Heart left ventricle (tissue), 16 donors: ENCODE data around the gene MRPL48. TPM values are rescaled to one million over a fixed set of nuclear protein-coding genes. Genes with fewer than 3 reads are reported as not detected.

ENCODE experiments used
- ATAC-seq, 4 donors: fragments of 200-7000 bp; cut with Tn5 transposase; one replicate each; pipeline ENCODE4 v1.9.1; 2020 to 2022; ENCODE audit warnings: moderate library complexity in 4 of 4, mild to moderate bottlenecking in 3 of 4, moderate number of reproducible peaks in 1 of 4
- DNase-seq, 5 donors: peaks; one replicate each; pipeline ENCODE4 v3.0.0-alpha.2; 2020
- H3K27ac ChIP-seq, 12 donors: fragments of 200-600 bp; sonication (generic) in 4 of 12; one replicate each; pipeline versions ENCODE4 v1.5.0 to v1.8.0; 2016 to 2022; ENCODE audit warnings: mild to moderate bottlenecking in 2 of 12
- H3K27me3 ChIP-seq, 9 donors: fragments of 200-600 bp; sonication (generic) in 2 of 9; one replicate each; pipeline versions ENCODE4 v1.5.1 to v1.8.0; 2016 to 2022; ENCODE audit warnings: mild to moderate bottlenecking in 3 of 9
- H3K36me3 ChIP-seq, 9 donors: fragments of 200-600 bp; sonication (generic) in 2 of 9; one replicate each; pipeline versions ENCODE4 v1.5.0 to v1.8.0; 2018 to 2022; ENCODE audit warnings: mild to moderate bottlenecking in 2 of 9
- H3K4me1 ChIP-seq, 12 donors: fragments of 200-600 bp; sonication (generic) in 4 of 12; one replicate each; pipeline versions ENCODE4 v1.5.0 to v1.8.0; 2016 to 2022; ENCODE audit warnings: mild to moderate bottlenecking in 3 of 12
- H3K4me3 ChIP-seq, 12 donors: fragments of 200-600 bp; sonication (generic) in 4 of 12; one replicate each; pipeline versions ENCODE4 v1.5.0 to v1.8.0; 2017 to 2022; ENCODE audit warnings: mild to moderate bottlenecking in 9 of 12, moderate library complexity in 4 of 12
- H3K9me3 ChIP-seq, 12 donors: fragments of 200-600 bp; sonication (generic) in 4 of 12; one replicate each; pipeline versions ENCODE4 v1.5.0 to v1.8.0; 2016 to 2022; ENCODE audit warnings: mild to moderate bottlenecking in 1 of 12
- POLR2A ChIP-seq, 2 donors: fragments of 450-650 bp; IDR thresholded peaks; one replicate each; pipeline ENCODE4 v1.6.1; 2017; ENCODE audit warnings: antibody characterized with exemption in 2 of 2, mild to moderate bottlenecking in 2 of 2, moderate library complexity in 2 of 2
- WGBS, 4 donors: extraction: QIAGEN DNeasy Blood & Tissue Kit in 2 of 4; methylation state at CpG; one replicate each; pipeline versions ENCODE4 v1.1.5 to v1.1.7; 2013 to 2018; 5-methylcytosine and 5-hydroxymethylcytosine counted together
- intact Hi-C, 10 donors: fragments of 100-400 bp; cut with DNase I; formaldehyde crosslinking; loops; one replicate each; pipeline versions ENCODE4 v1.11.1 to v1.14.2; 2022
- polyA plus RNA-seq, 2 donors: library from polyadenylated mRNA; stranded (reverse); fragments of 200-250 nt; gene quantifications; one replicate each; pipeline ENCODE4 v1.2.3, GENCODE V29; 2013
- total RNA-seq, 9 donors: library from RNA; depleted of rRNA in 2 of 9; stranded (reverse); fragments of >200 nt in 2 of 9; fragmentation: NEBNext Ultra II Directional in 3 of 9; extraction: Animal tissue kit (Norgen Biotek cat#: 25700) in 3 of 9; gene quantifications; one replicate each; pipeline versions ENCODE4 v1.1.0 to v1.2.4, GENCODE V29; 2016 to 2023
- TF ChIP-seq, protein P1 (sequence below), 12 donors: fragments of 200-600 bp; sonication (generic) in 4 of 12; IDR thresholded peaks; one replicate each; pipeline versions ENCODE4 v1.5.0 to v1.8.0; 2018 to 2022; ENCODE audit warnings: antibody characterized with exemption in 12 of 12, mild to moderate bottlenecking in 5 of 12
- donor health status: ischemic (EF 13 %, LVEDD 7.1; RV severe dilation, severe dysfunction).
- donor health status: healthy with polysubstance abuse.
- donor health status: DM: no; HTN: yes; CAD: no.
- donor health status: DM: no; HTN: no; CAD: no.
- donor health status: ischemic (EF 25% LVEDD 6.9; RV normal size, moderate dysfunction).
- donor health status: ischemic (EF 25% LVEDD 5.7; RV mildly dilated, moderate dysfunction).
- donor health status: healthy.
- donor health status: DM: yes; HTN: yes; CAD: no.
- donor health status: ischemic (EF 35%, LVEDD 5.7; RV mildly dilated, moderate dysfunction).
- donor health status: nonischemic (EF 11% LVEDD 7.7; RV severe dilation, severe dysfunction).
- donor health status: DM: yes; HTN: yes; CAD: no.
- donor health status: PGD.
- donor health status: ischemic (EF 29% LVEDD 5.4; RV normal size, mild dysfunction).
- donor health status: nonischemic (EF 23%, LVEDD 6.1; RV moderate dilation, normal function).

The MRPL48 gene
- total and polyA plus RNA-seq, 11 donors = 21.0 to 47.7 (median 39.4) TPM

DNA sequence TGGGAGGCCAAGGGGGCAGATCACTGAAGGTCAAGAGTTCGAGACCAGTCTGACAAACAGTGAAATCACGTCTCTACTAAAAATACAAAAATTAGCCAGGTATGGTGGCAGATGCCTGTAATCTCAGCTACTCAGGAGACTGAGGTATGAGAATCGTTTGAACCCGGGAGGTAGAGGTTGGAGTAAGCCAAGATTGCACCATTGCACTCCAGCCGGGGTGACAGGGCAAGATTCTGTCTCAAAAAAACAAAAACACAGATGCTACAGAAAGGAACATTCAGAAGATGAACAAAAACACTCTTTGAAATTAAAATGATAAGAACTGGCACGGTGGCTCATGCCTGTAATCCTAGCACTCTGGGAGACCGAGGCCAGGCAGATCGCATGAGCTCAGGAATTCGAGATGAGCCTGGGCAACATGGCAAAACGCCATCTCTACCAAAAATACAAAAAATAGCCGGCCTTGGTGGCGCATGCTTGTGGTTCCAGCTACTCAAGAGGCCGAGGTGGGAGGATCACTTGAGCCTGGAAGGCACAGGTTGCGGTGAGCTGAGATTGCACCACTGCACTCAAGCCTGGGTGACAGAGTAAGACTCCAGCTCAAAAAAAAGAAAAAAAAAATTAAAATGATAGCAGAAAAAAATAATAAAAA, 35.3 kb upstream of the MRPL48 start:
- DNase-seq (no peak), ATAC-seq (peak in 1 of 4 donors; percentile 26)
- Histone ChIP-seq H3K4me3 (no peak overlapping the region), H3K27ac (no peak overlapping the region), H3K9me3 (no peaks in the 10 kb centered on the region), H3K4me1 (peaks cover 0 to 38% (median 18%) of the 10 kb centered on the region in 12 donors), H3K27me3 (no peaks in the 10 kb centered on the region), H3K36me3 (peaks cover 0 to 4% (median 0%) of the 10 kb centered on the region in 9 donors)
- 72 to 79% (median 74%) methylated on average over 14 of the region's 14 CpGs for WGBS, 4 donors
- intact Hi-C loops = no loop called here
- TF ChIP-seq POLR2A (IDR thresholded peaks at IDR 0.05) = no peak
- TF ChIP-seq, protein P1, sequence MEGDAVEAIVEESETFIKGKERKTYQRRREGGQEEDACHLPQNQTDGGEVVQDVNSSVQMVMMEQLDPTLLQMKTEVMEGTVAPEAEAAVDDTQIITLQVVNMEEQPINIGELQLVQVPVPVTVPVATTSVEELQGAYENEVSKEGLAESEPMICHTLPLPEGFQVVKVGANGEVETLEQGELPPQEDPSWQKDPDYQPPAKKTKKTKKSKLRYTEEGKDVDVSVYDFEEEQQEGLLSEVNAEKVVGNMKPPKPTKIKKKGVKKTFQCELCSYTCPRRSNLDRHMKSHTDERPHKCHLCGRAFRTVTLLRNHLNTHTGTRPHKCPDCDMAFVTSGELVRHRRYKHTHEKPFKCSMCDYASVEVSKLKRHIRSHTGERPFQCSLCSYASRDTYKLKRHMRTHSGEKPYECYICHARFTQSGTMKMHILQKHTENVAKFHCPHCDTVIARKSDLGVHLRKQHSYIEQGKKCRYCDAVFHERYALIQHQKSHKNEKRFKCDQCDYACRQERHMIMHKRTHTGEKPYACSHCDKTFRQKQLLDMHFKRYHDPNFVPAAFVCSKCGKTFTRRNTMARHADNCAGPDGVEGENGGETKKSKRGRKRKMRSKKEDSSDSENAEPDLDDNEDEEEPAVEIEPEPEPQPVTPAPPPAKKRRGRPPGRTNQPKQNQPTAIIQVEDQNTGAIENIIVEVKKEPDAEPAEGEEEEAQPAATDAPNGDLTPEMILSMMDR (IDR thresholded peaks at IDR 0.05) = no peak

DNA sequence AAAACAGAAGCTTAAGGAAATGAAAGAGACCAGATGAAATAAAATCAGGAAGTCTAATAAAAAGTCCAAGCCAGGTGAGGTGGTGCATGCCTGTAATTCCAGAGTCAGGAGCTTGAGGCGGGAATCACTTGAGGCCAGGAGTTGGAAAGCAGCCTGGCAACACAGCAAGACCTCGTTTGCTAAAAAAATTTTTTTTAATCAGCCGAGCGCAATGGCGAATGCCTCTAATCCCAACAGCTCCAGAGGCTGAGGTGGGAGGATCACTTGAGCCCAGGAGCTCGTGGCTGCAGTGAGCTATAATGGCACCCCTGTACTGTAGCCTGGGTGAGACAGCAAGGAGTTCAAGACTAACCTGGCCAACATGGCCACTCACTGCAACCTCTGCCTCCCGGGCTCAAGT, 34.8 kb upstream of the MRPL48 start:
- TF ChIP-seq, protein P1 (IDR thresholded peaks at IDR 0.05) = no peak
- no peak for TF ChIP-seq POLR2A (IDR thresholded peaks at IDR 0.05)
- DNase-seq = no peak
- Histone ChIP-seq H3K36me3 (peaks cover 0 to 4% (median 0%) of the 10 kb centered on the region in 9 donors), H3K4me1 (peaks cover 0 to 38% (median 21%) of the 10 kb centered on the region in 12 donors), H3K27ac (no peak overlapping the region), H3K27me3 (no peaks in the 10 kb centered on the region), H3K4me3 (no peak overlapping the region), H3K9me3 (no peaks in the 10 kb centered on the region)
- ATAC-seq = no peak
- 58 to 73% (median 61%) methylated on average over 7 of the region's 7 CpGs for WGBS, 4 donors
- intact Hi-C loops = no loop called here

DNA sequence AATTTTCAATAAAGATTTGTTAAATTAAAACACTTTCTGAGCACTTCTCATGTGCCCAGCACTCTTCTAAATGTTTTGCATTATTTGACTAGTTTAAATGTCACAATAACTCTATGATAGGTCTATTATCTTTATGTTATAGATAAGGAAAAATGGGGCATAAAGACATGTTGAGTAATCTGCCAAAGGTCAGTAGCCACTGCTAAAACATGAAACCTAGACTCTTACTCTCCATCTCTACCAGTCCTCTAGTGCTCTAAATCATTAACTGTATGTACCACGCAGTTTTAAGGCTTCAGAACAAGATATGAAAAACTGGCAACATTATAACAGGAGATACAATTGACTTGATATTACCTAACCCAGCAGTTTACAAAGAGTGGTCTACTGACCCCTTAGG, 33.7 kb upstream of the MRPL48 start:
- peaks cover 0 to 4% (median 0%) of the 10 kb centered on the region in 9 donors for H3K36me3 ChIP-seq
- H3K27ac ChIP-seq = no peak overlapping the region
- H3K4me3 ChIP-seq = no peak overlapping the region
- H3K9me3 ChIP-seq = no peaks in the 10 kb centered on the region
- 88 to 100% (median 96%) methylated on average over 1 of the region's 1 CpG for WGBS, 4 donors
- no peak for DNase-seq
- intact Hi-C loops = no loop called here
- no peaks in the 10 kb centered on the region for H3K27me3 ChIP-seq
- peaks cover 2 to 47% (median 31%) of the 10 kb centered on the region in 12 donors for H3K4me1 ChIP-seq
- ATAC-seq = no peak
- TF ChIP-seq POLR2A (IDR thresholded peaks at IDR 0.05) = no peak
- TF ChIP-seq, protein P1 (IDR thresholded peaks at IDR 0.05) = no peak

DNA sequence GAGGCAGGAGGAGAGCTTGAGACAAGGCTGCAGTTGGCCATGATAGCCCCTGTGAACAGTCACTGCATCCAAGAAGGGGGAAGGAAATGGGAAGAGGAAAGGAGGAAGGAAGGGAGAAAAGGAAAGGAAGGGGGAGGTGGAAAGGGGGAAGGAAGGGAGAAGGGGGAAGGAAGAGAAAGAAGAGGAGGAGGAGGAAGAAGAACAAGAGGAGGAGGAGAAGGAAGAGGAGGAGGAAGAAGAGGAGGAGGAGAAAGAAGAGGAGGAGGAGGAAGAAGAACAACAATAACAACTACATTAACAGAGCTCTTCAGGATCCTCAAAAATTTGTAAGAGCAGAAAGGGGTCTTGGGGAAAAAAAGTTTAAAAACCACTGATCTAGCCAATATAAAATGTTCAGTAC, 32.0 kb upstream of the MRPL48 start:
- TF ChIP-seq, protein P1 (IDR thresholded peaks at IDR 0.05) = no peak
- TF ChIP-seq POLR2A (IDR thresholded peaks at IDR 0.05) = no peak
- peaks cover 2 to 45% (median 31%) of the 10 kb centered on the region in 12 donors for H3K4me1 ChIP-seq
- no peak overlapping the region for H3K27ac ChIP-seq
- intact Hi-C loops = no loop called here
- ATAC-seq = no peak
- peaks cover 0 to 4% (median 0%) of the 10 kb centered on the region in 9 donors for H3K36me3 ChIP-seq
- no peak for DNase-seq
- no peaks in the 10 kb centered on the region for H3K27me3 ChIP-seq
- H3K9me3 ChIP-seq = no peaks in the 10 kb centered on the region
- no peak overlapping the region for H3K4me3 ChIP-seq
